ENCODE measurements around the gene RBPJL.

Gene RBPJL

DNA sequence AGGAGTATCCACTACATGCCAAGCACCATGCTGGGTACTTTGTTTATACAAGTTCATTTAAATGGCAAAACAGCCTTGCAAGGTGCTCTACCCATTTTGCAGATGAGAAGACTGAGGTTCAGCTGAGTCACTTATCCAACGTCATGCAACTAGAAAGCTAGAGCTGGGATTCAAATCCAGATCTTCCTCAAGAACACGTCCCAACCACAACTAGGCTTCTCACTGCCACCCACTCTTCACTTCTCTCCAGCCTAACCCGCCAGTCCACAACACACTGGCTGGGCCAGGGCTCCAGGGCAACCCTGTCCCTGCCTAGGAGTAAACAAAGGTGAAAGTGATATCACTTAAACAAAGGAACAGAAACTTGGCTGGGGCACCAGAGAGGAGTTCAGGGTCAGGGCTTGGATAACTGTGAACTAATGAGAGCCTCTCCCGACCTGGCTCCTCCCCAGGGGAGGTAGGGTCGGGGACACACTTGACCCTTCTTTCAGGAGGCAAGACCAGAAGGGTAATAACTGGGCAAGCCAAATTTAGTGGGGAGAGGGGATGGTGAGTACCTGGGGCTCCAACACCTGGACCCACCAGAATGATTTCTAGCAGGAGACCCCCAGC, 33.7 kb downstream of the RBPJL start:
- TF ChIP-seq, protein P1, sequence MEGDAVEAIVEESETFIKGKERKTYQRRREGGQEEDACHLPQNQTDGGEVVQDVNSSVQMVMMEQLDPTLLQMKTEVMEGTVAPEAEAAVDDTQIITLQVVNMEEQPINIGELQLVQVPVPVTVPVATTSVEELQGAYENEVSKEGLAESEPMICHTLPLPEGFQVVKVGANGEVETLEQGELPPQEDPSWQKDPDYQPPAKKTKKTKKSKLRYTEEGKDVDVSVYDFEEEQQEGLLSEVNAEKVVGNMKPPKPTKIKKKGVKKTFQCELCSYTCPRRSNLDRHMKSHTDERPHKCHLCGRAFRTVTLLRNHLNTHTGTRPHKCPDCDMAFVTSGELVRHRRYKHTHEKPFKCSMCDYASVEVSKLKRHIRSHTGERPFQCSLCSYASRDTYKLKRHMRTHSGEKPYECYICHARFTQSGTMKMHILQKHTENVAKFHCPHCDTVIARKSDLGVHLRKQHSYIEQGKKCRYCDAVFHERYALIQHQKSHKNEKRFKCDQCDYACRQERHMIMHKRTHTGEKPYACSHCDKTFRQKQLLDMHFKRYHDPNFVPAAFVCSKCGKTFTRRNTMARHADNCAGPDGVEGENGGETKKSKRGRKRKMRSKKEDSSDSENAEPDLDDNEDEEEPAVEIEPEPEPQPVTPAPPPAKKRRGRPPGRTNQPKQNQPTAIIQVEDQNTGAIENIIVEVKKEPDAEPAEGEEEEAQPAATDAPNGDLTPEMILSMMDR (conservative IDR thresholded peaks at IDR 0.05; ENCODE audit: control insufficient read depth, insufficient read depth, low read depth, low read length): no peak
- no peak overlapping the region for H3K4me3 ChIP-seq (ENCODE audit: control insufficient read depth, low read depth, low read length)
- DNase-seq (ENCODE audit: low read depth): no peak

DNA sequence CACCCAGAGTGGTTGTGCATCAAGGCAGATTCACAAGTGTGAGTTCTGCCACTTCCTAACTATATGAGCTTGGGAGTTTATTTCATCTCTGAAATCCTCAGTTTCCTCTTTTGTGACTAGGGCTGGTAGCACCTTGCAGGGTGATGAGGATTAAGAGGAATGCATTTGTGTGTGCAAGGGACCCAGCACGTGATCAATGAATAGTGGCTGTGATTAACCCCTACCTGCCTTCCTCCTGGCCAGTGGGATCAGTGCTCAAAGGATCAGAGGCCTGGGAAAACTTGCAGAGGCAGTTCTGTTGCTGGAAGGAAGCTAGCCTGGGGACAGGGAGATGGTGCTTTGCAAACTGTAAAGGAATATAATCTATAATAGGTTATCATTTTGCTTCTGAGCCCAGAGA, 34.3 kb downstream of the RBPJL start:
- TF ChIP-seq, protein P1 (conservative IDR thresholded peaks at IDR 0.05; ENCODE audit: control insufficient read depth, insufficient read depth, low read depth, low read length): no peak
- no peak overlapping the region for H3K4me3 ChIP-seq (ENCODE audit: control insufficient read depth, low read depth, low read length)
- no peak for DNase-seq (ENCODE audit: low read depth)

- no peak overlapping the region for H3K4me3 ChIP-seq (ENCODE audit: control insufficient read depth, low read depth, low read length)
- no peak for DNase-seq (ENCODE audit: low read depth)
- TF ChIP-seq, protein P1 (conservative IDR thresholded peaks at IDR 0.05; ENCODE audit: control insufficient read depth, insufficient read depth, low read depth, low read length): no peak
Measured at GRCh38 chr20:45341579-45341938, 34.9 kb downstream of the RBPJL start.

GRCh38 chr20:45341939-45342854, 35.6 kb downstream of the RBPJL start:
- peak overlapping the region; percentile 7 for H3K4me3 ChIP-seq (ENCODE audit: control insufficient read depth, low read depth, low read length)
- TF ChIP-seq, protein P1 (conservative IDR thresholded peaks at IDR 0.05; ENCODE audit: control insufficient read depth, insufficient read depth, low read depth, low read length): no peak
- no peak for DNase-seq (ENCODE audit: low read depth)

DNA sequence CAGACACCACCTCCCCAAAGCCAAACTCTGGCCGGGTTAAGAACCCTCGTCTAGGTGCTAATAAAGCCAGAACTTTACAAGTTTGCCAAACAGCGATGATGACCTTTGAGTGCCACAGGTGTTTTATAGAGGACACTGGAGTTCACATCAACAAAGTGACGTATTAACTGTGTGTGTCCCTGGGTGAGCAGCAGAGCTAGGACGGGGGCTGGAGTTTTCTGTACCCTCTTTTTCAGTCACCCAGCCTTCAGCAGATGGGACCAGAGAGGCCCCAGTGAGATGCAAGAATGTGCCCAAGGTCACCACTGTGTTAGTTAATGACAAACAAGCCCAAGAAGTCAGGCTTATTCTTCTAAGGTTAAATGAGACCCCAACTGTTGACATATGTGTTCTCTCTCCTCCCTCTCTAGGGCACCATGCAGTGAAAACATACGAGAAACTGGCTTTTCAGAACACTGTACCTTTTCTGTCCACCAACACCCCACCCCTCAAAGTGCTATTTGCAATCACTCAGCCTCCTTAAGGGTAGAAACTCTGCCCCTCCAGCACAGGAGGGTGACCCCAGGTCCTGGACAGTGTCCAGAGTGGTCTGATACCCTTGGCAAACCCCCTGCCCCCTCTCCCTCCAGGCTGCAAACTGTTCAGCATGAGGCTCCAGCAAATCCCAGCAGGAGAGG, 36.4 kb downstream of the RBPJL start:
- no peak for DNase-seq (ENCODE audit: low read depth)
- no peak overlapping the region for H3K4me3 ChIP-seq (ENCODE audit: control insufficient read depth, low read depth, low read length)
- TF ChIP-seq, protein P1 (conservative IDR thresholded peaks at IDR 0.05; ENCODE audit: control insufficient read depth, insufficient read depth, low read depth, low read length): no peak

- DNase-seq (ENCODE audit: low read depth): no peak
- TF ChIP-seq, protein P1 (conservative IDR thresholded peaks at IDR 0.05; ENCODE audit: control insufficient read depth, insufficient read depth, low read depth, low read length): no peak
- peak overlapping the region; percentile 36 for H3K4me3 ChIP-seq (ENCODE audit: control insufficient read depth, low read depth, low read length)
Measured at GRCh38 chr20:45343532-45344167, 37.0 kb downstream of the RBPJL start.
